Measurements from ENCODE around the gene POU3F2.

The POU3F2 gene

GRCh38 chr6:98787961-98788360 is 46.4 kb upstream of the POU3F2 start:
- Histone ChIP-seq H3K4me1 (ENCODE audit: control insufficient read depth, insufficient read depth, low read length) (no peaks in the 10 kb centered on the region), H3K36me3 (ENCODE audit: control insufficient read depth in 2 of 2, insufficient read depth in 1 of 2, low read length in 2 of 2) (no peaks in the 10 kb centered on the region), H3K4me3 (ENCODE audit: low read depth, low read length) (no peak overlapping the region), H3K27ac (ENCODE audit: extremely low read depth, low read depth, low read length) (no peak overlapping the region), H3K9me3 (ENCODE audit: control insufficient read depth, insufficient read depth, low read depth, low read length) (no peaks in the 10 kb centered on the region)
- CTCF ChIA-PET = interaction anchor here (0.6 kb wide), 1 partner anchor 73 kb away, joined by 3 read pairs; no protein-coding TSS in a partner anchor
- TF ChIP-seq ZBTB26 (tag by site-specific recombination; optimal IDR thresholded peaks at IDR 0.05) = no peak
- TF ChIP-seq ZNF354C (tag by site-specific recombination; IDR thresholded peaks at IDR 0.05; ENCODE audit: borderline replicate concordance, low read depth) = no peak
- TF ChIP-seq ZNF747 (tag by site-specific recombination; IDR thresholded peaks at IDR 0.05) = no peak
- no peak for TF ChIP-seq ZNF2 (tag by site-specific recombination; IDR thresholded peaks at IDR 0.05)
- no peak for TF ChIP-seq ZNF621 (tag by site-specific recombination; IDR thresholded peaks at IDR 0.05)
- TF ChIP-seq ZNF112 (tag by site-specific recombination; IDR thresholded peaks at IDR 0.05) = no peak
- no peak for TF ChIP-seq HIC1 (tag by site-specific recombination; IDR thresholded peaks at IDR 0.05)
- no peak for TF ChIP-seq ZBTB17 (tag by site-specific recombination; IDR thresholded peaks at IDR 0.05)
- TF ChIP-seq ZNF529 (tag by site-specific recombination; IDR thresholded peaks at IDR 0.05; ENCODE audit: insufficient replicate concordance) = no peak
- TF ChIP-seq ZBTB11 (tag by site-specific recombination; conservative IDR thresholded peaks at IDR 0.05; ENCODE audit: low read depth) = no peak
- TF ChIP-seq KLF7 (tag by site-specific recombination; IDR thresholded peaks at IDR 0.05; ENCODE audit: borderline replicate concordance) = no peak
- no peak for TF ChIP-seq PATZ1 (tag by site-specific recombination; IDR thresholded peaks at IDR 0.05)
- TF ChIP-seq ZNF16 (tag by site-specific recombination; IDR thresholded peaks at IDR 0.05; ENCODE audit: low read depth) = no peak
- TF ChIP-seq ZNF580 (tag by site-specific recombination; IDR thresholded peaks at IDR 0.05) = no peak
- no peak for TF ChIP-seq ZSCAN4 (tag by site-specific recombination; IDR thresholded peaks at IDR 0.05)
- no peak for TF ChIP-seq ZNF335 (tag by site-specific recombination; conservative IDR thresholded peaks at IDR 0.05)
- POLR2A ChIA-PET = no interaction called here
